K562 (cell line): ENCODE data around the gene CHN1.

Source experiments
- CHD4 ChIP-seq: fragments of 200-600 bp; sonication (generic); IDR thresholded peaks from 3 replicates; pipeline ENCODE4 v1.6.1; 2012; ENCODE audit warnings: low read depth, mild to moderate bottlenecking, mixed read lengths, low read length, inconsistent platforms; ENCODE audit not compliant: insufficient read depth, insufficient replicate concordance, poor library complexity, severe bottlenecking
- CREB1 ChIP-seq, 2 experiments: sonication (generic) in 1 of 2; formaldehyde crosslinking in 1 of 2; IDR thresholded peaks; 2 replicates each; pipeline versions ENCODE4 v1.6.1 to v1.8.0; 2012 to 2022; ENCODE audit warnings: inconsistent platforms in 1 of 2, mild to moderate bottlenecking in 1 of 2, missing genetic modification reagents in 1 of 2, moderate library complexity in 1 of 2
- CXXC5 ChIP-seq: fragments of 250-450 bp; sonication (Bioruptor Pico); IDR thresholded peaks from 2 replicates; pipeline ENCODE4 v1.8.0; 2022; ENCODE audit warnings: inconsistent platforms, mild to moderate bottlenecking, moderate library complexity
- EZH2 ChIP-seq: IDR thresholded peaks from 2 replicates; pipeline ENCODE4 v1.6.1; 2012; ENCODE audit warnings: low read depth, mild to moderate bottlenecking, inconsistent platforms, low read length, borderline replicate concordance
- GTF2F1 ChIP-seq: IDR thresholded peaks from 2 replicates; pipeline ENCODE4 v1.6.1; 2011; ENCODE audit warnings: low read depth, low read length, improper control_type of control experiment
- KLF16 ChIP-seq: IDR thresholded peaks from 2 replicates; pipeline ENCODE4 v1.6.1; 2016; ENCODE audit warnings: antibody characterized with exemption
- MYC ChIP-seq, 2 experiments: fragments of 250-450 bp in 1 of 2; sonication (Bioruptor Pico) in 1 of 2; IDR thresholded peaks; 2 replicates each; pipeline versions ENCODE4 v1.5.1 to v1.6.1; 2012 to 2021; ENCODE audit warnings: low read depth in 2 of 2, borderline replicate concordance in 1 of 2, improper control_type of control experiment in 1 of 2, low read length in 1 of 2, mild to moderate bottlenecking in 1 of 2, moderate library complexity in 1 of 2
- PHB2 ChIP-seq: fragments of 450-650 bp; IDR thresholded peaks from 2 replicates; pipeline ENCODE4 v1.6.1; 2017; ENCODE audit warnings: low read depth
- POLR2A ChIP-seq: fragments of 450-650 bp; conservative IDR thresholded peaks from 2 replicates; pipeline ENCODE4 v1.6.1; 2016
- ZNF431 ChIP-seq: sonication (generic); formaldehyde crosslinking; IDR thresholded peaks from 2 replicates; pipeline ENCODE4 v1.8.0; 2022; ENCODE audit warnings: mild to moderate bottlenecking, missing genetic modification reagents
- TF ChIP-seq, protein P1 (sequence below), 3 experiments: fragments of 200-800 bp in 1 of 3; fragments of 250-450 bp in 1 of 3; fragments of 450-650 bp in 1 of 3; sonication (Bioruptor Pico) in 1 of 3; sonication (Bioruptor generic) in 1 of 3; formaldehyde crosslinking in 1 of 3; IDR thresholded peaks; 2 replicates each; pipeline versions ENCODE4 v1.6.1 to v1.8.0; 2016 to 2022; ENCODE audit warnings: mild to moderate bottlenecking in 2 of 3, missing genetic modification characterization in 2 of 3, missing compliant biosample characterization in 1 of 3, moderate library complexity in 1 of 3
- TF ChIP-seq, protein P2 (sequence below), 3 experiments: IDR thresholded peaks in 2 of 3; conservative IDR thresholded peaks in 1 of 3; 2 replicates each; pipeline ENCODE4 v1.5.1; 2011 to 2012; ENCODE audit warnings: low read length in 3 of 3, mild to moderate bottlenecking in 3 of 3, control low read depth in 2 of 3, improper control_type of control experiment in 1 of 3, inconsistent platforms in 1 of 3, low read depth in 1 of 3, mixed read lengths in 1 of 3, moderate library complexity in 1 of 3; ENCODE audit not compliant: insufficient read depth in 2 of 3
- TF ChIP-seq, protein P3 (sequence below): fragments of 250-450 bp; sonication (Bioruptor Pico); IDR thresholded peaks from 2 replicates; pipeline ENCODE4 v1.8.0; 2022; ENCODE audit warnings: moderate library complexity, mild to moderate bottlenecking, inconsistent platforms

DNA sequence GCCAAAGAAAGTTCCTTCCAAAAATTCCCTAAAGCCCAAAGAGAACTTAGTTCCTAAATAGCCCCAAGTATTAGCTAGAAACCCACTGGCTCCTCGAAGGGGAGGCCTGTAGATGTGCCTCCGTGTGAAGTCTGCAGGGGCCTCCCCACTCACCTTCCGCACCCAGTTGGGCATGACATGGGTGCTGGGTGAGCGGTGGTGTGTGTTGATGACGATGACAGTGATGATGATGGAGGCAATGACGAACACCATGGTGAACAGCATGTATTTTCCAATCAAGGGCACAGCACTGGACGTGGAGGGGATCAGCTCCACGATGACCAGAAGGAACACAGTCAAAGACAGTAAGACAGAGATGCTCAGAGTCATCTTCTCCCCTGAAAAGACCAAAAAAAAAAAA is 255.4 kb downstream of the CHN1 start:
- TF ChIP-seq, protein P1, sequence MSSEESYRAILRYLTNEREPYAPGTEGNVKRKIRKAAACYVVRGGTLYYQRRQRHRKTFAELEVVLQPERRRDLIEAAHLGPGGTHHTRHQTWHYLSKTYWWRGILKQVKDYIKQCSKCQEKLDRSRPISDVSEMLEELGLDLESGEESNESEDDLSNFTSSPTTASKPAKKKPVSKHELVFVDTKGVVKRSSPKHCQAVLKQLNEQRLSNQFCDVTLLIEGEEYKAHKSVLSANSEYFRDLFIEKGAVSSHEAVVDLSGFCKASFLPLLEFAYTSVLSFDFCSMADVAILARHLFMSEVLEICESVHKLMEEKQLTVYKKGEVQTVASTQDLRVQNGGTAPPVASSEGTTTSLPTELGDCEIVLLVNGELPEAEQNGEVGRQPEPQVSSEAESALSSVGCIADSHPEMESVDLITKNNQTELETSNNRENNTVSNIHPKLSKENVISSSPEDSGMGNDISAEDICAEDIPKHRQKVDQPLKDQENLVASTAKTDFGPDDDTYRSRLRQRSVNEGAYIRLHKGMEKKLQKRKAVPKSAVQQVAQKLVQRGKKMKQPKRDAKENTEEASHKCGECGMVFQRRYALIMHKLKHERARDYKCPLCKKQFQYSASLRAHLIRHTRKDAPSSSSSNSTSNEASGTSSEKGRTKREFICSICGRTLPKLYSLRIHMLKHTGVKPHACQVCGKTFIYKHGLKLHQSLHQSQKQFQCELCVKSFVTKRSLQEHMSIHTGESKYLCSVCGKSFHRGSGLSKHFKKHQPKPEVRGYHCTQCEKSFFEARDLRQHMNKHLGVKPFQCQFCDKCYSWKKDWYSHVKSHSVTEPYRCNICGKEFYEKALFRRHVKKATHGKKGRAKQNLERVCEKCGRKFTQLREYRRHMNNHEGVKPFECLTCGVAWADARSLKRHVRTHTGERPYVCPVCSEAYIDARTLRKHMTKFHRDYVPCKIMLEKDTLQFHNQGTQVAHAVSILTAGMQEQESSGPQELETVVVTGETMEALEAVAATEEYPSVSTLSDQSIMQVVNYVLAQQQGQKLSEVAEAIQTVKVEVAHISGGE (CRISPR knock-in tag; IDR thresholded peaks at IDR 0.05), result no peak
- TF ChIP-seq EZH2 (no peak), PHB2 (no peak), CHD4 (no peak), CXXC5 (CRISPR knock-in tag) (no peak), ZNF431 (CRISPR knock-in tag) (no peak), POLR2A (no peak), MYC (IDR thresholded peaks at IDR 0.05; ENCODE audit: low read depth, low read length) (no peak), MYC (CRISPR knock-in tag; IDR thresholded peaks at IDR 0.05; ENCODE audit: borderline replicate concordance, low read depth) (no peak), GTF2F1 (no peak), CREB1 (IDR thresholded peaks at IDR 0.05) (no peak), CREB1 (CRISPR knock-in tag; IDR thresholded peaks at IDR 0.05) (no peak), KLF16 (no peak)
- TF ChIP-seq, protein P2, sequence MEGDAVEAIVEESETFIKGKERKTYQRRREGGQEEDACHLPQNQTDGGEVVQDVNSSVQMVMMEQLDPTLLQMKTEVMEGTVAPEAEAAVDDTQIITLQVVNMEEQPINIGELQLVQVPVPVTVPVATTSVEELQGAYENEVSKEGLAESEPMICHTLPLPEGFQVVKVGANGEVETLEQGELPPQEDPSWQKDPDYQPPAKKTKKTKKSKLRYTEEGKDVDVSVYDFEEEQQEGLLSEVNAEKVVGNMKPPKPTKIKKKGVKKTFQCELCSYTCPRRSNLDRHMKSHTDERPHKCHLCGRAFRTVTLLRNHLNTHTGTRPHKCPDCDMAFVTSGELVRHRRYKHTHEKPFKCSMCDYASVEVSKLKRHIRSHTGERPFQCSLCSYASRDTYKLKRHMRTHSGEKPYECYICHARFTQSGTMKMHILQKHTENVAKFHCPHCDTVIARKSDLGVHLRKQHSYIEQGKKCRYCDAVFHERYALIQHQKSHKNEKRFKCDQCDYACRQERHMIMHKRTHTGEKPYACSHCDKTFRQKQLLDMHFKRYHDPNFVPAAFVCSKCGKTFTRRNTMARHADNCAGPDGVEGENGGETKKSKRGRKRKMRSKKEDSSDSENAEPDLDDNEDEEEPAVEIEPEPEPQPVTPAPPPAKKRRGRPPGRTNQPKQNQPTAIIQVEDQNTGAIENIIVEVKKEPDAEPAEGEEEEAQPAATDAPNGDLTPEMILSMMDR (IDR thresholded peaks at IDR 0.05 in 2 of 3, conservative IDR thresholded peaks at IDR 0.05 in 1 of 3; ENCODE audit: insufficient read depth in 2 of 3, low read depth in 1 of 3, low read length in 3 of 3), result no peak
- TF ChIP-seq, protein P3, sequence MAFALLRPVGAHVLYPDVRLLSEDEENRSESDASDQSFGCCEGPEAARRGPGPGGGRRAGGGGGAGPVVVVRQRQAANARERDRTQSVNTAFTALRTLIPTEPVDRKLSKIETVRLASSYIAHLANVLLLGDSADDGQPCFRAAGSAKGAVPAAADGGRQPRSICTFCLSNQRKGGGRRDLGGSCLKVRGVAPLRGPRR (CRISPR knock-in tag), result no peak
